Measurements from ENCODE around the gene TET3. TPM values are rescaled to one million over a fixed set of nuclear protein-coding genes. Genes with fewer than 3 reads are reported as not detected.

Gene TET3
- polyA plus RNA-seq, 1 donor from 2014 or later, result 18.2 TPM

DNA sequence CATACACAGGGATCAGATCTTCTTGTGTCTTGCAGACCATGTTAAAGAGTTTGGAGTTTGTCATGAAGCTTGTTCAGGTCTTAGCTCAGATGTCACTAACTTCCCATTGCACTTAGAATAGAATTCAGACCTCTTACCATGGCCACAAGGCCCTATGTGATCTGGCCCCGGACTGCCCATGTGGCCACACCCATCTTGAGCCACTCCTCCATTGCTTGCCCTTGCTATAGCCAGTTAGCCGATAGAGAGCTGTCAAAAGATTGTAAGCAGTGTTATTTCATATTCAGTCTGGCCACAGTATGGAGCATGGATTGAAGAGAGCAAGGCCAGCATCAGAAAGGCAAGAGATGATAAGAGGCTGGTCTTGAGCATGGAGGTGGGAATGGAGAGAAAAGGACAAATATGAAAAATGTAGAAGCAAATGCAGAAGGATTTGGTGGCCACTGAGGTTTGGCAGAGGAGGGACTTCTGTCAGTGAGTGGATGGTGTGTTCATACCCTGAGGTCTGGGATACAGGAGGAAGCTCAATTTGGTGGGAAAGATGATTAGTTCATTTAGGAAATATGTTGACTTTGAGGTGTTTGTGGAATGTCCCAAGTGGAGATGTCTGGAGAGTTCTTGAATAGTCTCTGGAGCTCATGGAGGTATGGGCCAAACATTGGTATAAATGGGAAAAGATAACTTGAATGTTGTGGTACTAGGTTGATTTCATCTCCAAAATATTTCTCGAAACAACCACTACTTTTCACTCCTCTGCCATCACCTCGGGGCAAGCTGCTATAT lies 47.4 kb upstream of the TET3 start:
- TF ChIP-seq RAD21 (conservative IDR thresholded peaks at IDR 0.05) (no peak), SMC3 (conservative IDR thresholded peaks at IDR 0.05; ENCODE audit: poor library complexity) (no peak), EZH2 (IDR thresholded peaks at IDR 0.05; ENCODE audit: borderline replicate concordance, insufficient read depth, low read length, poor library complexity, severe bottlenecking) (no peak), TAF1 (IDR thresholded peaks at IDR 0.05; ENCODE audit: low read depth) (no peak), POLR2AphosphoS5 (IDR thresholded peaks at IDR 0.05) (no peak), MXI1 (conservative IDR thresholded peaks at IDR 0.05; ENCODE audit: poor library complexity, severe bottlenecking) (no peak), EP300 (conservative IDR thresholded peaks at IDR 0.05; ENCODE audit: poor library complexity, severe bottlenecking) (no peak)
- TF ChIP-seq, protein P1, sequence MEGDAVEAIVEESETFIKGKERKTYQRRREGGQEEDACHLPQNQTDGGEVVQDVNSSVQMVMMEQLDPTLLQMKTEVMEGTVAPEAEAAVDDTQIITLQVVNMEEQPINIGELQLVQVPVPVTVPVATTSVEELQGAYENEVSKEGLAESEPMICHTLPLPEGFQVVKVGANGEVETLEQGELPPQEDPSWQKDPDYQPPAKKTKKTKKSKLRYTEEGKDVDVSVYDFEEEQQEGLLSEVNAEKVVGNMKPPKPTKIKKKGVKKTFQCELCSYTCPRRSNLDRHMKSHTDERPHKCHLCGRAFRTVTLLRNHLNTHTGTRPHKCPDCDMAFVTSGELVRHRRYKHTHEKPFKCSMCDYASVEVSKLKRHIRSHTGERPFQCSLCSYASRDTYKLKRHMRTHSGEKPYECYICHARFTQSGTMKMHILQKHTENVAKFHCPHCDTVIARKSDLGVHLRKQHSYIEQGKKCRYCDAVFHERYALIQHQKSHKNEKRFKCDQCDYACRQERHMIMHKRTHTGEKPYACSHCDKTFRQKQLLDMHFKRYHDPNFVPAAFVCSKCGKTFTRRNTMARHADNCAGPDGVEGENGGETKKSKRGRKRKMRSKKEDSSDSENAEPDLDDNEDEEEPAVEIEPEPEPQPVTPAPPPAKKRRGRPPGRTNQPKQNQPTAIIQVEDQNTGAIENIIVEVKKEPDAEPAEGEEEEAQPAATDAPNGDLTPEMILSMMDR (IDR thresholded peaks at IDR 0.05; ENCODE audit: poor library complexity, severe bottlenecking), result no peak
- TF ChIP-seq, protein P2, sequence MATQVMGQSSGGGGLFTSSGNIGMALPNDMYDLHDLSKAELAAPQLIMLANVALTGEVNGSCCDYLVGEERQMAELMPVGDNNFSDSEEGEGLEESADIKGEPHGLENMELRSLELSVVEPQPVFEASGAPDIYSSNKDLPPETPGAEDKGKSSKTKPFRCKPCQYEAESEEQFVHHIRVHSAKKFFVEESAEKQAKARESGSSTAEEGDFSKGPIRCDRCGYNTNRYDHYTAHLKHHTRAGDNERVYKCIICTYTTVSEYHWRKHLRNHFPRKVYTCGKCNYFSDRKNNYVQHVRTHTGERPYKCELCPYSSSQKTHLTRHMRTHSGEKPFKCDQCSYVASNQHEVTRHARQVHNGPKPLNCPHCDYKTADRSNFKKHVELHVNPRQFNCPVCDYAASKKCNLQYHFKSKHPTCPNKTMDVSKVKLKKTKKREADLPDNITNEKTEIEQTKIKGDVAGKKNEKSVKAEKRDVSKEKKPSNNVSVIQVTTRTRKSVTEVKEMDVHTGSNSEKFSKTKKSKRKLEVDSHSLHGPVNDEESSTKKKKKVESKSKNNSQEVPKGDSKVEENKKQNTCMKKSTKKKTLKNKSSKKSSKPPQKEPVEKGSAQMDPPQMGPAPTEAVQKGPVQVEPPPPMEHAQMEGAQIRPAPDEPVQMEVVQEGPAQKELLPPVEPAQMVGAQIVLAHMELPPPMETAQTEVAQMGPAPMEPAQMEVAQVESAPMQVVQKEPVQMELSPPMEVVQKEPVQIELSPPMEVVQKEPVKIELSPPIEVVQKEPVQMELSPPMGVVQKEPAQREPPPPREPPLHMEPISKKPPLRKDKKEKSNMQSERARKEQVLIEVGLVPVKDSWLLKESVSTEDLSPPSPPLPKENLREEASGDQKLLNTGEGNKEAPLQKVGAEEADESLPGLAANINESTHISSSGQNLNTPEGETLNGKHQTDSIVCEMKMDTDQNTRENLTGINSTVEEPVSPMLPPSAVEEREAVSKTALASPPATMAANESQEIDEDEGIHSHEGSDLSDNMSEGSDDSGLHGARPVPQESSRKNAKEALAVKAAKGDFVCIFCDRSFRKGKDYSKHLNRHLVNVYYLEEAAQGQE (IDR thresholded peaks at IDR 0.05; ENCODE audit: borderline replicate concordance), result no peak
- Histone ChIP-seq H3K4me3 (ENCODE audit: low read length) (no peak overlapping the region), H4K20me1 (ENCODE audit: insufficient read depth) (no peaks in the 10 kb centered on the region), H3F3A (ENCODE audit: insufficient read depth, low read length, poor library complexity, severe bottlenecking) (no peaks in the 10 kb centered on the region), H3K27ac (ENCODE audit: low read length) (no peak overlapping the region), H3K79me2 (replicated peaks; ENCODE audit: insufficient read depth, low read length) (peaks cover 50% of the 10 kb centered on the region), H3K9ac (ENCODE audit: low read length) (no peak overlapping the region), H2AFZ (ENCODE audit: low read depth, low read length) (no peak overlapping the region), H3K9me2 (ENCODE audit: insufficient read depth, low read length) (no peaks in the 10 kb centered on the region), H3K4me2 (ENCODE audit: low read length) (no peak overlapping the region), H3K36me3 (ENCODE audit: insufficient read depth, low read length) (no peaks in the 10 kb centered on the region), H3K9me3 (ENCODE audit: low read length) (no peaks in the 10 kb centered on the region), H3K27me3 (ENCODE audit: insufficient read depth, low read depth, low read length) (no peaks in the 10 kb centered on the region)

DNA sequence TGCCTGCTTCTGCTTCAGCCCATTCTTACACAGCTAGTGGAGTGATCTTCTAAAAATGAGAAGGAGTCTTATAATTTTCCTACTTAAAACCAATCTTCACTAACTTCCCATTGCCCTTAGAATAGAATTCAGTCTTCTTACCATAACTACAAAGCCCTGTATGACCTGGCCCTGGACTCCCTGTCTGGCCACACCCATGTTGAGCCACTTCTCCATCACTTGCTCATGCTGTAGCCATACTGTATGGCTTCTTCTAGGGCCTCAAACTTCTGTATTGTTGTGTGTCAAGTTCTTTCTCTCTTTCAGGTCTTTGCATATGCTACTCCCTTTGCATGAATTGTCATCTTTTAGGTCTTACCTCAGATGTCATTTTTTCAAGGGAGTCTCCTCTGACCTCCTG lies 46.8 kb upstream of the TET3 start:
- no peak overlapping the region for H3K4me3 ChIP-seq (ENCODE audit: low read length)
- H3K9ac ChIP-seq (ENCODE audit: low read length), result no peak overlapping the region
- H3F3A ChIP-seq (ENCODE audit: insufficient read depth, low read length, poor library complexity, severe bottlenecking), result no peaks in the 10 kb centered on the region
- no peaks in the 10 kb centered on the region for H4K20me1 ChIP-seq (ENCODE audit: insufficient read depth)
- H3K79me2 ChIP-seq (replicated peaks; ENCODE audit: insufficient read depth, low read length), result peaks cover 53% of the 10 kb centered on the region
- no peak overlapping the region for H2AFZ ChIP-seq (ENCODE audit: low read depth, low read length)
- no peak overlapping the region for H3K4me2 ChIP-seq (ENCODE audit: low read length)
- no peaks in the 10 kb centered on the region for H3K27me3 ChIP-seq (ENCODE audit: insufficient read depth, low read depth, low read length)
- H3K9me2 ChIP-seq (ENCODE audit: insufficient read depth, low read length), result no peaks in the 10 kb centered on the region
- no peaks in the 10 kb centered on the region for H3K9me3 ChIP-seq (ENCODE audit: low read length)
- TF ChIP-seq EZH2 (IDR thresholded peaks at IDR 0.05; ENCODE audit: borderline replicate concordance, insufficient read depth, low read length, poor library complexity, severe bottlenecking) (no peak), POLR2AphosphoS5 (IDR thresholded peaks at IDR 0.05) (no peak), MXI1 (conservative IDR thresholded peaks at IDR 0.05; ENCODE audit: poor library complexity, severe bottlenecking) (no peak), RAD21 (conservative IDR thresholded peaks at IDR 0.05) (no peak), TAF1 (IDR thresholded peaks at IDR 0.05; ENCODE audit: low read depth) (no peak), EP300 (conservative IDR thresholded peaks at IDR 0.05; ENCODE audit: poor library complexity, severe bottlenecking) (no peak), SMC3 (conservative IDR thresholded peaks at IDR 0.05; ENCODE audit: poor library complexity) (no peak)
- TF ChIP-seq, protein P1 (IDR thresholded peaks at IDR 0.05; ENCODE audit: poor library complexity, severe bottlenecking), result no peak
- TF ChIP-seq, protein P2 (IDR thresholded peaks at IDR 0.05; ENCODE audit: borderline replicate concordance), result no peak
- no peak overlapping the region for H3K27ac ChIP-seq (ENCODE audit: low read length)
- H3K36me3 ChIP-seq (ENCODE audit: insufficient read depth, low read length), result no peaks in the 10 kb centered on the region
